HepG2 (cell line): ENCODE results near the gene ISCU. TPM values are rescaled to one million over a fixed set of nuclear protein-coding genes. Genes with fewer than 3 reads are reported as not detected.

Experiments
- ESRRA ChIP-seq: sonication (generic); formaldehyde crosslinking; IDR thresholded peaks from 2 replicates; pipeline ENCODE4 v1.5.1; 2020; ENCODE audit warnings: mild to moderate bottlenecking, low read depth, missing genetic modification reagents
- MXI1 ChIP-seq: IDR thresholded peaks from 3 replicates; pipeline ENCODE4 v1.6.1; 2012; ENCODE audit warnings: low read depth, low read length, inconsistent platforms, borderline replicate concordance
- SMYD3 ChIP-seq: sonication (generic); formaldehyde crosslinking; IDR thresholded peaks from 2 replicates; pipeline ENCODE4 v1.8.1; 2023; ENCODE audit warnings: mild to moderate bottlenecking, missing genetic modification reagents
- SP5 ChIP-seq: IDR thresholded peaks from 2 replicates; pipeline ENCODE4 v1.6.1; 2016; ENCODE audit warnings: low read depth, borderline replicate concordance
- SSRP1 ChIP-seq: IDR thresholded peaks from 2 replicates; pipeline ENCODE4 v1.6.1; 2016; ENCODE audit warnings: control low read depth
- ZFYVE20 ChIP-seq: sonication (generic); formaldehyde crosslinking; IDR thresholded peaks from 2 replicates; pipeline ENCODE4 v1.8.0; 2023; ENCODE audit warnings: low read depth, mild to moderate bottlenecking, moderate library complexity, missing genetic modification reagents, borderline replicate concordance
- ZNF446 ChIP-seq: sonication (generic); formaldehyde crosslinking; IDR thresholded peaks from 2 replicates; pipeline ENCODE4 v1.5.0; 2020; ENCODE audit warnings: mild to moderate bottlenecking, missing genetic modification reagents
- ZNF878 ChIP-seq: sonication (generic); formaldehyde crosslinking; IDR thresholded peaks from 2 replicates; pipeline ENCODE4 v1.8.1; 2023; ENCODE audit warnings: mild to moderate bottlenecking, missing genetic modification reagents, moderate library complexity
- polyA plus RNA-seq, 8 experiments: library from polyadenylated mRNA; depleted of rRNA in 3 of 8; stranded (reverse) in 7 of 8; unstranded in 1 of 8; fragments of >200 nt; fragmentation: Illumina TruSeq in 4 of 8; extraction: Trizol in 4 of 8; gene quantifications; 2 replicates each; pipeline versions ENCODE4 v1.2.1 to v1.2.3, GENCODE V29; 2011 to 2016; ENCODE audit warnings: low read depth in 4 of 8, missing spikeins in 1 of 8, mixed read lengths in 1 of 8; ENCODE audit not compliant: insufficient read depth in 1 of 8
- total RNA-seq, 5 experiments: library from RNA; depleted of rRNA; stranded (reverse); fragments of >200 nt; fragmentation: Illumina TruSeq; extraction: Trizol; gene quantifications; 2 replicates each; pipeline ENCODE4 v1.2.3, GENCODE V29; 2016; ENCODE audit warnings: low read depth in 1 of 5
- TF ChIP-seq, protein P1 (sequence below): sonication (generic); formaldehyde crosslinking; IDR thresholded peaks from 2 replicates; pipeline ENCODE4 v1.4.0; 2020; ENCODE audit warnings: mild to moderate bottlenecking, missing genetic modification reagents
- TF ChIP-seq, protein P2 (sequence below): sonication (generic); formaldehyde crosslinking; IDR thresholded peaks from 2 replicates; pipeline ENCODE4 v1.8.0; 2022; ENCODE audit warnings: mild to moderate bottlenecking, missing genetic modification reagents, moderate library complexity
- TF ChIP-seq, protein P3 (sequence below): sonication (generic); formaldehyde crosslinking; IDR thresholded peaks from 2 replicates; pipeline ENCODE4 v1.5.0; 2020; ENCODE audit warnings: mild to moderate bottlenecking, missing genetic modification reagents, borderline replicate concordance
- TF ChIP-seq, protein P4 (sequence below), 2 experiments: sonication (generic) in 1 of 2; formaldehyde crosslinking in 1 of 2; IDR thresholded peaks; 2 replicates each; pipeline versions ENCODE4 v1.4.0 to v1.6.1; 2018 to 2020; ENCODE audit warnings: missing genetic modification reagents in 2 of 2, borderline replicate concordance in 1 of 2, low read depth in 1 of 2, mild to moderate bottlenecking in 1 of 2, missing biosample characterization in 1 of 2

The ISCU gene
- total and polyA plus RNA-seq, 2 of the 13 experiments (the other 11 are each of a cell fraction or from before 2014, with no cell fraction given), result 94.4 to 107 TPM

DNA sequence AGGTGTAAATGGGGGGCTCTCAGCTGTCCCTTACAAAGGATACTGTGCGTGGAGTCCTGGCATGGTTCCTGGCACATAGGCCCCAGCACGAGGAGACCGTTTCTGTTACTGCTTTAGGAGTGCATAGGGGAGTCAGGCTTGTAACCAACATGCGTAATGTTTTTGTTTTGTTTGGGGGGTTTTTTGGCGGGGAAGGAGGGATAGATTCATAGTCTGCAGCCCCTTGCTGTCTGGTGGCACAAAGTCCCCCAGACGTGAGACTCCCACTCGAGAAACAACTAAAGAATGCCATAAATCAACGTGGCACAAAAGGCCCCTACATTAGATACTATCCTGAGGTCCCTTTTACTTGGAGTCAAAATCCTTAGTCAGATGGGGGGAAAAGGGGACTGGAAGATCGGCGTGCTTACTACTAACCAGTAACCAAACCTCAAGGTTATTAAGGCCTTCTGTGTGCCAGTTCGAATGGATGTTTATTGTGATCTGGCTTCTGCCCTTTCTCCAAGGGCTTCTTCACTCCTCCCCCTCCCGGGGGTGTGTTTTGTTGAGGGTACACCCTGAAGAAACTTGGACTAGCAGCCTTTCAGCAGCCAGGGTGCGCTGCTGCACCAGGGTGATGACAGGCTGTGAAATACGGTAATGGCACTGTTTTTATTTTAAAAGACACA, 874 bp downstream of the ISCU start (continued):
- TF ChIP-seq, protein P1, sequence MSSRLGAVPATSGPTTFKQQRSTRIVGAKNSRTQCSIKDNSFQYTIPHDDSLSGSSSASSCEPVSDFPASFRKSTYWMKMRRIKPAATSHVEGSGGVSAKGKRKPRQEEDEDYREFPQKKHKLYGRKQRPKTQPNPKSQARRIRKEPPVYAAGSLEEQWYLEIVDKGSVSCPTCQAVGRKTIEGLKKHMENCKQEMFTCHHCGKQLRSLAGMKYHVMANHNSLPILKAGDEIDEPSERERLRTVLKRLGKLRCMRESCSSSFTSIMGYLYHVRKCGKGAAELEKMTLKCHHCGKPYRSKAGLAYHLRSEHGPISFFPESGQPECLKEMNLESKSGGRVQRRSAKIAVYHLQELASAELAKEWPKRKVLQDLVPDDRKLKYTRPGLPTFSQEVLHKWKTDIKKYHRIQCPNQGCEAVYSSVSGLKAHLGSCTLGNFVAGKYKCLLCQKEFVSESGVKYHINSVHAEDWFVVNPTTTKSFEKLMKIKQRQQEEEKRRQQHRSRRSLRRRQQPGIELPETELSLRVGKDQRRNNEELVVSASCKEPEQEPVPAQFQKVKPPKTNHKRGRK (CRISPR knock-in tag), result no peak
- TF ChIP-seq ZNF446 (CRISPR knock-in tag) (no peak), SP5 (no peak), ZNF878 (CRISPR knock-in tag) (no peak), ESRRA (0 out of 2 replicates have a peak, but pooled peaks have one; percentile 30), ZFYVE20 (CRISPR knock-in tag) (no peak), MXI1 (peak; percentile 37; the same call in 1 of the 3 replicates), SSRP1 (CRISPR knock-in tag) (no peak), SMYD3 (CRISPR knock-in tag) (no peak)
- TF ChIP-seq, protein P2, sequence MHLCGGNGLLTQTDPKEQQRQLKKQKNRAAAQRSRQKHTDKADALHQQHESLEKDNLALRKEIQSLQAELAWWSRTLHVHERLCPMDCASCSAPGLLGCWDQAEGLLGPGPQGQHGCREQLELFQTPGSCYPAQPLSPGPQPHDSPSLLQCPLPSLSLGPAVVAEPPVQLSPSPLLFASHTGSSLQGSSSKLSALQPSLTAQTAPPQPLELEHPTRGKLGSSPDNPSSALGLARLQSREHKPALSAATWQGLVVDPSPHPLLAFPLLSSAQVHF (CRISPR knock-in tag), result no peak
- TF ChIP-seq, protein P3, sequence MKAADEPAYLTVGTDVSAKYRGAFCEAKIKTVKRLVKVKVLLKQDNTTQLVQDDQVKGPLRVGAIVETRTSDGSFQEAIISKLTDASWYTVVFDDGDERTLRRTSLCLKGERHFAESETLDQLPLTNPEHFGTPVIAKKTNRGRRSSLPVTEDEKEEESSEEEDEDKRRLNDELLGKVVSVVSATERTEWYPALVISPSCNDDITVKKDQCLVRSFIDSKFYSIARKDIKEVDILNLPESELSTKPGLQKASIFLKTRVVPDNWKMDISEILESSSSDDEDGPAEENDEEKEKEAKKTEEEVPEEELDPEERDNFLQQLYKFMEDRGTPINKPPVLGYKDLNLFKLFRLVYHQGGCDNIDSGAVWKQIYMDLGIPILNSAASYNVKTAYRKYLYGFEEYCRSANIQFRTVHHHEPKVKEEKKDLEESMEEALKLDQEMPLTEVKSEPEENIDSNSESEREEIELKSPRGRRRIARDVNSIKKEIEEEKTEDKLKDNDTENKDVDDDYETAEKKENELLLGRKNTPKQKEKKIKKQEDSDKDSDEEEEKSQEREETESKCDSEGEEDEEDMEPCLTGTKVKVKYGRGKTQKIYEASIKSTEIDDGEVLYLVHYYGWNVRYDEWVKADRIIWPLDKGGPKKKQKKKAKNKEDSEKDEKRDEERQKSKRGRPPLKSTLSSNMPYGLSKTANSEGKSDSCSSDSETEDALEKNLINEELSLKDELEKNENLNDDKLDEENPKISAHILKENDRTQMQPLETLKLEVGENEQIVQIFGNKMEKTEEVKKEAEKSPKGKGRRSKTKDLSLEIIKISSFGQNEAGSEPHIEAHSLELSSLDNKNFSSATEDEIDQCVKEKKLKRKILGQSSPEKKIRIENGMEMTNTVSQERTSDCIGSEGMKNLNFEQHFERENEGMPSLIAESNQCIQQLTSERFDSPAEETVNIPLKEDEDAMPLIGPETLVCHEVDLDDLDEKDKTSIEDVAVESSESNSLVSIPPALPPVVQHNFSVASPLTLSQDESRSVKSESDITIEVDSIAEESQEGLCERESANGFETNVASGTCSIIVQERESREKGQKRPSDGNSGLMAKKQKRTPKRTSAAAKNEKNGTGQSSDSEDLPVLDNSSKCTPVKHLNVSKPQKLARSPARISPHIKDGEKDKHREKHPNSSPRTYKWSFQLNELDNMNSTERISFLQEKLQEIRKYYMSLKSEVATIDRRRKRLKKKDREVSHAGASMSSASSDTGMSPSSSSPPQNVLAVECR (CRISPR knock-in tag), result no peak
- TF ChIP-seq, protein P4, sequence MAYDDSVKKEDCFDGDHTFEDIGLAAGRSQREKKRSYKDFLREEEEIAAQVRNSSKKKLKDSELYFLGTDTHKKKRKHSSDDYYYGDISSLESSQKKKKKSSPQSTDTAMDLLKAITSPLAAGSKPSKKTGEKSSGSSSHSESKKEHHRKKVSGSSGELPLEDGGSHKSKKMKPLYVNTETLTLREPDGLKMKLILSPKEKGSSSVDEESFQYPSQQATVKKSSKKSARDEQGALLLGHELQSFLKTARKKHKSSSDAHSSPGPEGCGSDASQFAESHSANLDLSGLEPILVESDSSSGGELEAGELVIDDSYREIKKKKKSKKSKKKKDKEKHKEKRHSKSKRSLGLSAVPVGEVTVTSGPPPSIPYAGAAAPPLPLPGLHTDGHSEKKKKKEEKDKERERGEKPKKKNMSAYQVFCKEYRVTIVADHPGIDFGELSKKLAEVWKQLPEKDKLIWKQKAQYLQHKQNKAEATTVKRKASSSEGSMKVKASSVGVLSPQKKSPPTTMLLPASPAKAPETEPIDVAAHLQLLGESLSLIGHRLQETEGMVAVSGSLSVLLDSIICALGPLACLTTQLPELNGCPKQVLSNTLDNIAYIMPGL (CRISPR knock-in tag; IDR thresholded peaks at IDR 0.05; ENCODE audit: borderline replicate concordance in 1 of 2, low read depth in 1 of 2), result peak in 1 of 2 experiments; percentile 75; a peak in 2 of 4 replicates
